ENCODE results near the gene CNTD1. TPM values are rescaled to one million over a fixed set of nuclear protein-coding genes. Genes with fewer than 3 reads are reported as not detected.
"Not testable (repeated sequence)": the region's sequence is repeated elsewhere in the genome, so short reads cannot be mapped to it uniquely, and the experiment has no call there.

Gene CNTD1
- polyA plus RNA-seq, 10 donors: 0.46 to 1.5 (median 0.74) TPM

DNA sequence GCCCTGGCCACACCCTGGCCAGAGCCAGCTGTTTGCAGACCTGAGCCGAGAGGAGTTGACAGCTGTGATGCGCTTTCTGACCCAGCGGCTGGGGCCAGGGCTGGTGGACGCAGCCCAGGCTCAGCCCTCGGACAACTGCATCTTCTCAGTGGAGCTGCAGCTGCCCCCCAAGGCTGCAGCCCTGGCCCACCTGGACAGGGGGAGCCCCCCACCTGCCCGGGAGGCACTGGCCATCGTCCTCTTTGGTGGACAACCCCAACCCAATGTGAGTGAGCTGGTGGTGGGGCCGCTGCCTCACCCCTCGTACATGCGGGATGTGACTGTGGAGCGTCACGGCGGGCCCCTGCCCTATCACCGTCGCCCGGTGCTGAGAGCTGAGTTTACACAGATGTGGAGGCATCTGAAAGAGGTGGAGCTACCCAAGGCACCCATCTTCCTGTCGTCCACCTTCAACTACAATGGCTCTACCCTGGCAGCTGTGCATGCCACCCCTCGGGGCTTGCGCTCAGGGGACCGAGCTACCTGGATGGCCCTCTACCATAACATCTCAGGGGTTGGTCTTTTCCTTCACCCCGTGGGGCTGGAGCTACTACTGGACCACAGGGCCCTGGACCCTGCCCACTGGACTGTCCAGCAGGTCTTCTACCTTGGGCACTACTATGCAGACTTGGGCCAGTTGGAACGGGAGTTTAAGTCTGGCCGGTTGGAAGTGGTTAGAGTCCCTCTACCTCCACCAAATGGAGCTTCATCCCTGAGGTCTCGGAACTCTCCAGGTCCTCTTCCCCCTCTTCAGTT, 46.3 kb downstream of the CNTD1 start:
- no peak for DNase-seq

DNA sequence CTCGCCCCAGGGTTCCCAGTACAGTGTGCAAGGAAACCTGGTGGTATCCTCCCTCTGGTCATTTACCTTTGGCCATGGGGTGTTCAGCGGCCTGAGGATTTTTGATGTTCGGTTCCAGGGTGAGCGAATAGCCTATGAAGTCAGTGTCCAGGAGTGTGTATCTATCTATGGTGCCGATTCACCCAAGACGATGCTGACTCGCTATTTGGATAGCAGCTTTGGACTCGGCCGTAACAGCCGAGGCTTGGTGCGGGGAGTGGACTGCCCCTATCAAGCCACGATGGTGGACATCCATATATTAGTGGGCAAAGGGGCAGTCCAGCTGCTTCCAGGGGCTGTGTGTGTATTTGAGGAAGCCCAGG, 46.9 kb downstream of the CNTD1 start:
- no peak for DNase-seq

DNA sequence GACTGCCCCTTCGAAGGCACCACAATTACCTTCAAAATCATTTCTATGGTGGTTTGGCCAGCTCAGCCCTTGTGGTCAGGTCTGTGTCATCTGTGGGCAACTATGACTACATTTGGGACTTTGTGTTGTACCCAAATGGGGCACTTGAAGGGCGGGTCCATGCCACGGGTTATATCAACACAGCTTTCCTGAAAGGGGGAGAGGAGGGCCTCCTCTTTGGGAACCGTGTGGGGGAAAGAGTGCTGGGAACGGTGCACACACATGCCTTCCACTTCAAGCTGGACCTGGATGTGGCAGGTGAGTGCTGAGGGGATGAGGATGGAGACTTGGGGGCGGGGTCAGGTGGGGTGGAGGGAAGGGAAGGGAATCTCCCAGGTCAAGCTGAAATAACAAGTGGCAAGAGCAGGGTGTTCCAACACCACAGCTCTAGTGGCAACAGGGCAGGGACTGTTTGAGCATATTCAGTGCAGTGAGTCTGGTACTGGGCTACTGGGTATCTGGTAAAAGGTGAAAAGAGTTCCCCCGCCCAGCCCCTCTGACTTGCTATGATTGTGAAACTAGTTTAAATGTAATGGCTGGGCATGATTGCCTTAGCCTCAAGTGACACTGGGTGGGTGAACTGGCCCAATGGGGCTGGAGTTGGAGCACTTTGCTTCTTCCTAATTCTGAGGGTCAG, 47.4 kb downstream of the CNTD1 start:
- no peak for DNase-seq

DNA sequence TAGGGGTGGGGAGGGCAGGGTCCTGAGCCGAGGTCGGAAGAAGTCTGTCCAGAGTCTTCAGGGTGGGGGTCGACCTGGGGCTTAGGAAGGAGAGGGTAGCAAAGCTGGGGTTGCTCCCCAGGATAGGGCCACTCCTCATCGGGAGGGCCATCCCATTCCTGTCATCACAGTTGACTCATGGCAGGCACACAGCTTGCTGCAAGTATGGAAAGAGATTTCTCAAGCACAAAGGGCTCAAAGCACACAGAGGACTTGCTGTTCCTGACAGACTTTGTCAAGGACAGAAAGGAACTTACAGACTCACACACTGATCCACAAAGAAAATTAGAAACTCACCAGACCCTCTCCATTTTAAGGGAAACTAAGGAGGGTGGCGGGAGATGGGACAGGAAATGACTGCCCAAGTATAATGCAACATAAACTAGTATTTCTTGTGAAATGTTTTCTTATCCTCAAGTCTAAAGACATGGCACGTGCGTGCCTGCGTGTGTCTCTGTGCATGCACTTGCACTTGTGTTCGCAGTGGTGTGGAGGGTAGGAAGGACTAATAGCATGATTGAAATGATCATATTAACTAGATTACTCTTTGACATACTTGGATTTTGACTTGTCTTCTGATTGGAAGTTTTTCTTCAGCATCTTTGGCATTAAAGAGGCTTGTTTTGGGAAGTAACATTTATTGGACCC, 48.1 kb downstream of the CNTD1 start:
- DNase-seq: no peak

DNA sequence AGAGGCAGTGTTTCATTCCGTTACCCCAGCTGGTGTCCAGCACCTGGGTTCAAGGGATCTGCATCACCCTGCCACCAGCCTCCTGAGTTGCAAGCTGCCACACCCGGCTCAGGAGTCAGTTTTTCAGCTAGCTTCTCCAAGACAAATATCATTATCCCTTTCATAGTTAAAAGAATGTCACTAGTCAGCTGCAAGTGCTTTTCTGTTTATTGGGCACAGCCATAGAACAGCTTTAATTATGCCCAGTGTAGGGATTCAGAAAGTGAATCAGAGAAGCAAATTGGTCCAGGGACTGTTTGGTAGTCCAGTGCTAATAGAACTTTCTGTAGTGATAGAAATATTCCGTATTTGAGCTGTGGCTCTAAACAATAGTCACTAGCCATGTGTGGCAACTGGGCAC, 49.4 kb downstream of the CNTD1 start:
- DNase-seq: no peak

DNA sequence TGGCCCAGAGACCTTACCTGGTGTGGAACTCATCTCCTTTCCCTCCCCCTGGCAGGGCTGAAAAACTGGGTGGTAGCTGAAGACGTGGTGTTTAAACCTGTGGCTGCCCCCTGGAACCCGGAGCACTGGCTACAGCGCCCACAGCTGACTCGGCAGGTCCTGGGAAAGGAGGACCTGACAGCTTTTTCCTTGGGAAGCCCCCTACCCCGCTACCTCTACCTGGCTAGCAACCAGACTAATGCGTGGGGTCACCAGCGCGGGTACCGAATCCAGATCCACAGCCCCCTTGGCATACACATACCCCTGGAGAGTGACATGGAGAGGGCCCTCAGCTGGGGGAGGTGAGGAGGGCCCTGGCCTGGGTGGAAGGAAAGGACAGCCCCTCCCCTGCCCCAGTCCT, 50.4 kb downstream of the CNTD1 start:
- DNase-seq: no peak

DNA sequence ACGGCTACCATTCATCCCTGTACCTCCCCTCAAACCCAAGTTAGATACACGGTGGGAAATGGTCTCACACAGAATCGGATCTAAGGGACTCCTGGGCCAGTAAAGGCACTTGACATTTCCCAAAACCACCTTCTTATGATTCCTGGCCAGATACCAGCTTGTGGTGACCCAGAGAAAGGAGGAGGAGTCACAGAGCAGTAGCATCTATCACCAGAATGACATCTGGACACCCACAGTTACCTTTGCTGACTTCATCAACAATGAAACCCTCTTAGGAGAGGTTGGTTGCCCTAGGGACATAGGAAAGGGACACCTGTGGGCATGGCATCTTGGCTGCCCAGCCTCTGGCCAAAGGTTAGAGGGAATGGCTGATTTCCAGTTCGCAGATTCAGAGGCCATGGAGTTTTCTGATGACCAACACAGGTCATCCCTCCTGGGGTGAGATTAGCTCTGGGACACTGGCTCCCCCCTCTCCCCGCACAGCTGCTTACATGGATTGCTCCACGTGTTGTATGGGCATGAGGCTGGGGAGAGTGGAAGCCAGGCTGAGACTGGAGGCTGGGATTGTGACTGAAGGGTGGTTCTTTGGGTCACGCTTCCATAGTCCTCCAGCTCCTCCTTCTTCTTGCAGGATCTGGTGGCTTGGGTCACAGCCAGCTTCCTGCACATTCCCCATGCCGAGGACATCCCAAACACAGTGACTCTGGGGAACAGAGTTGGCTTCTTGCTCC, 51.0 kb downstream of the CNTD1 start:
- peak in 1 of 3 donors; percentile 31 for DNase-seq

DNA sequence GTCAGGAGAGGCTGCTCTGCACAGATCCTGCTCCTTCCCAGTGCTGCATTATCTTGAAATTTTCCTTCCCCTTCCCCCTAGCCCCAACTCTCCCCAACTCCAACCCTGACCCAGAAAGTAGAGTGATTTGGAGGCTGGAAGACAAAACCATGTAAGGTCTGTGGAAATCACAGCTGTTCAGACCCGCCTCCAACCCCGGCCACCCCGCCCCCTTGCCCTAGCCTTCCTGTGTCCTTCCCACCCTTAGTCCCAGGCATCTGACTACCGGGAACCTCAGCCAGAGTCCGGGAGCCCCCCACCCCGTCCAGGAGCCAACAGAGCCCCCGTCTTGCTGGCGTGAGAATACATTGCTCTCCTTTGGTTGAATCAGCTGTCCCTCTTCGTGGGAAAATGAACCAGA, 52.3 kb downstream of the CNTD1 start, which contains the start of gene AOC3:
AOC3 (plus strand) TSS at position 246 of the 400 bp plus-strand sequence; CDS start at position 391, 145 bp downstream.
- DNase-seq: peak in 1 of 3 donors; percentile 39

DNA sequence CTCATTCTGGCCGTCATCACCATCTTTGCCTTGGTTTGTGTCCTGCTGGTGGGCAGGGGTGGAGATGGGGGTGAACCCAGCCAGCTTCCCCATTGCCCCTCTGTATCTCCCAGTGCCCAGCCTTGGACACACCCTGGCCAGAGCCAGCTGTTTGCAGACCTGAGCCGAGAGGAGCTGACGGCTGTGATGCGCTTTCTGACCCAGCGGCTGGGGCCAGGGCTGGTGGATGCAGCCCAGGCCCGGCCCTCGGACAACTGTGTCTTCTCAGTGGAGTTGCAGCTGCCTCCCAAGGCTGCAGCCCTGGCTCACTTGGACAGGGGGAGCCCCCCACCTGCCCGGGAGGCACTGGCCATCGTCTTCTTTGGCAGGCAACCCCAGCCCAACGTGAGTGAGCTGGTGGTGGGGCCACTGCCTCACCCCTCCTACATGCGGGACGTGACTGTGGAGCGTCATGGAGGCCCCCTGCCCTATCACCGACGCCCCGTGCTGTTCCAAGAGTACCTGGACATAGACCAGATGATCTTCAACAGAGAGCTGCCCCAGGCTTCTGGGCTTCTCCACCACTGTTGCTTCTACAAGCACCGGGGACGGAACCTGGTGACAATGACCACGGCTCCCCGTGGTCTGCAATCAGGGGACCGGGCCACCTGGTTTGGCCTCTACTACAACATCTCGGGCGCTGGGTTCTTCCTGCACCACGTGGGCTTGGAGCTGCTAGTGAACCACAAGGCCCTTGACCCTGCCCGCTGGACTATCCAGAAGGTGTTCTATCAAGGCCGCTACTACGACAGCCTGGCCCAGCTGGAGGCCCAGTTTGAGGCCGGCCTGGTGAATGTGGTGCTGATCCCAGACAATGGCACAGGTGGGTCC, 52.9 kb downstream of the CNTD1 start:
- not testable (repeated sequence) for DNase-seq

DNA sequence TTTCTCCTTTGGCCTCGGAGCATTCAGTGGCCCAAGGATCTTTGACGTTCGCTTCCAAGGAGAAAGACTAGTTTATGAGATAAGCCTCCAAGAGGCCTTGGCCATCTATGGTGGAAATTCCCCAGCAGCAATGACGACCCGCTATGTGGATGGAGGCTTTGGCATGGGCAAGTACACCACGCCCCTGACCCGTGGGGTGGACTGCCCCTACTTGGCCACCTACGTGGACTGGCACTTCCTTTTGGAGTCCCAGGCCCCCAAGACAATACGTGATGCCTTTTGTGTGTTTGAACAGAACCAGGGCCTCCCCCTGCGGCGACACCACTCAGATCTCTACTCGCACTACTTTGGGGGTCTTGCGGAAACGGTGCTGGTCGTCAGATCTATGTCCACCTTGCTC, 53.7 kb downstream of the CNTD1 start:
- no peak for DNase-seq

DNA sequence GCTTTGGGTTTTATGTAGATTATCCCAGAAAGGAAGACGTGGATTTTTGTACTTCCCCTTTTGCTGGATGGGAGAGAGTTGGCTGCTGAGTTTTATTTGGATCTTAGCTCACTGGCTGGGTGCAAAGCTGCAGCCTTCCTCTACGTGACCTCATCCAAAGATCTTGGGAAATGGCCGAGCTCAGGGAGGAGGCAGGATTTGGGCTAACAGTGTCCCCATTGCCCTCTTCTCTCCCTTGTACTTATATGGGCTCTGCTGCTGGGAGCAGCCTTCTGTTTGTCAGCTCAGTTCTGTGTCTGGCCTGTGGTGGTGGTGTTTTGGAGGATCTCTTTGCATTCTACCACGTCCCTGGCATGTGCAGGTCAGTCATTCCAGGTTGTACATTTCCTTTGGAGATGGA, 54.3 kb downstream of the CNTD1 start:
- no peak for DNase-seq

DNA sequence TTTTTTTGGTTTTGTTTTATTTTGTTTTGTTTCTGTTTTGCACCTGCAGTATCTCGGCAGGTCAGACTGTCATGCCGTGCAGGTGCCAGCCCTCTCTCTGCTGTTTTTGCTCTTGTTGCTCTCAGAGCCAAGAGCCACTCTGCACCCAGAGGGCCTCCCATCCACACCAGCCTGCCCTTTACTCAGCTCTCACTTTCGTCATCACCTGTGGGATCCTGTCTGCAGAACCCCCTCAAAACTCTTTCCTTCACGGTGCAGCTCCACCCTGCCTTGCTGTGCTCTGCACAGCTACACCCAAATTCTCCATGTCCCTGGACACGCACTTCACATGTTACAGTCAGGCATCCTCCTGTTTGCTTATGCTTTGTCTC, 54.9 kb downstream of the CNTD1 start:
- no peak for DNase-seq

DNA sequence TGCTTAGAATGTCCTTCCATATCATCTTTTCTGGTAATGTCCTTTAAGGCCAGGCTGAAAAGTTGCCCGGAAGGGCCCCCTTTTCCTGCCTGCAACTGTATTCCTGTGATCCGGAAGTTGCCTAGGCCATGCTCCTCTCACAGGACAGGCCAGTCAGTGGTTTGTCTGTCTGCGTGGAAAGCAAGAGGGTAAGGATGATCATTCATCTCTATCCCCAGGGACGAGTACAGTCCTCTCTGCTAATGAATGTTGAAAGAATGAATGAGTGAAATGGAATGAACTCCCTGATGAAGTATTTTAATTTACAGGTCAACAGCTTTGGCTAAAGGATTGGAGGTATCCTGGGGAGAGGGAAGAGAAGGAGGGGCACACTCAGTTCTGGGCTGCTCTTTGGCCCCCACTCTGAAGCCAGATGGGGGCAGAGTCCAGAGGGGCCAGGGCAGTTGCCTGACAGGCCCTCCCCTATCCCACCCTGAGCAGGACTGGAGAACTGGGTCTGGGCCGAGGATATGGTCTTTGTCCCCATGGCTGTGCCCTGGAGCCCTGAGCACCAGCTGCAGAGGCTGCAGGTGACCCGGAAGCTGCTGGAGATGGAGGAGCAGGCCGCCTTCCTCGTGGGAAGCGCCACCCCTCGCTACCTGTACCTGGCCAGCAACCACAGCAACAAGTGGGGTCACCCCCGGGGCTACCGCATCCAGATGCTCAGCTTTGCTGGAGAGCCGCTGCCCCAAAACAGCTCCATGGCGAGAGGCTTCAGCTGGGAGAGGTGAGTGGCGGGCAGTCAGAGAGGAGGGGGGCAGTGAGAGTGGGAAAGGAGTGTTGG, 55.5 kb downstream of the CNTD1 start:
- no peak for DNase-seq

DNA sequence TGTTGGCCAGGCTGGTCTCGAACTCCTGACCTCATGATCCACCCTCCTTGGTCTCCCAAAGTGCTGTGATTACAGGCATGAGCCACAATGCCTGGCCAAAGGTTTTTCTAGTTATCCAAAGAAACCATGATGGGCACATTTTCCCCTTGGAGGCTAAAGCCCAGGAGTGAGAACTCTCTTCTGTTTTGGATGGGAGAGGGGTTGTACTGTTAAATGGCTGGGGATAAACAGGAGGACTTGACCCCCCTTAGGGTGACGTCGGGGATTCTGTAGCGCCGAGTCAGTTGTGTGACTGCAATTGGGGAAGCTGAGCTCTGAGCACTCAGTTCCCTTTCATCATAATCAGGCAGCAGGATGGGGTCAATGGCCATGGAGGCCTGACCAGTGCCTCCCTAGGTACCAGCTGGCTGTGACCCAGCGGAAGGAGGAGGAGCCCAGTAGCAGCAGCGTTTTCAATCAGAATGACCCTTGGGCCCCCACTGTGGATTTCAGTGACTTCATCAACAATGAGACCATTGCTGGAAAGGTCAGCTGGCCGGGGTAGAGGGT, 56.5 kb downstream of the CNTD1 start:
- no peak for DNase-seq

DNA sequence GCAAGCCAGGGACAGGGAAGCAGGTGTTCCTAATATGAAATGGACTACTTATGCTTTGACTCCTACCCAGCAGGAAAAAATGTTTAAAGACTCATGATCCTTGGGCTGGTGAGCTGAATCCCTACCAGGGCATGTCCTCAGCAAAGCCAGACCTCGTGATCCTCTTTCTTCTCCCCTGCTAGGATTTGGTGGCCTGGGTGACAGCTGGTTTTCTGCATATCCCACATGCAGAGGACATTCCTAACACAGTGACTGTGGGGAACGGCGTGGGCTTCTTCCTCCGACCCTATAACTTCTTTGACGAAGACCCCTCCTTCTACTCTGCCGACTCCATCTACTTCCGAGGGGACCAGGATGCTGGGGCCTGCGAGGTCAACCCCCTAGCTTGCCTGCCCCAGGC, 57.4 kb downstream of the CNTD1 start:
- DNase-seq: not testable (repeated sequence)

DNA sequence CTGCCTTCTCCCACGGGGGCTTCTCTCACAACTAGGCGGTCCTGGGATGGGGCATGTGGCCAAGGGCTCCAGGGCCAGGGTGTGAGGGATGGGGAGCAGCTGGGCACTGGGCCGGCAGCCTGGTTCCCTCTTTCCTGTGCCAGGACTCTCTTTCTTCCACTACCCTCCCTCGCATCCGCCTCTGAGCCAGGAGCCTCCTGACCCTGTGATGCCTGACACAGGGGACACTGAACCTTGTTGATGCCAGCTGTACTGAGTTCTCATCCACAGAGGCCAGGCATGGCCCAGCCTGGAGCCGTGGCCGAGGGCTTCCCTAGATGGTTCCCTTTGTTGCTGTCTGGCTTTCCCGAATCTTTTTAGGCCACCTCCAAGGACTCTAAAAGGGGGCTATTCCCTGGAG, 57.9 kb downstream of the CNTD1 start:
- not testable (repeated sequence) for DNase-seq

DNA sequence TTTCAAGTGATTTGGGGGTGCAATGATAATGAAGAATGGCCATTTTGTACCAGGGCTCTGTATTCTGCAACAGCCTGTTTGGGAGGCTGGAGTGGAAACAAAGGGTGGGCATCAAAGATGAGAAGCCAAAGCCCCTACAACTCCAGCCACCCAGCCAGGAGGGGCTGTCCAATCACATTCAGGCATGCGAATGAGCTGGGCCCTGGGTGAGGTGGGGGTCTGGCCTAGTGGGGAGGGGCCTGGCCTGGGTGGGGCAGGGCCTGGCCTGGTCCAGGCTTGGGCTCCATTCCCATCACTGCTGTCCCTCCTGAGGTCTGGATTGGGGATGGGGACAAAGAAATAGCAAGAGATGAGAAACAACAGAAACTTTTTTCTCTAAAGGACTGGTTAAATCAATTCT, 58.7 kb downstream of the CNTD1 start:
- DNase-seq: no peak

Measured in muscle of back (tissue), 11 donors.